ENCODE results near the gene ASB18. TPM values are rescaled to one million over a fixed set of nuclear protein-coding genes. Genes with fewer than 3 reads are reported as not detected.
A peak's percentile ranks its signal among the peaks of the same experiment; 100 is the strongest.

The ASB18 gene
- total RNA-seq, 1 experiment from 2014 or later = not detected

- ATAC-seq = peak; percentile 56
- H3K27me3 ChIP-seq (ENCODE audit: control insufficient read depth, insufficient read depth, low read length) = no peaks in the 10 kb centered on the region
- CTCF ChIA-PET = interaction anchor here (0.6 to 2.7 kb wide), 2 partner anchors 10 to 13 kb away, joined by 3 to 10 read pairs; no protein-coding TSS in a partner anchor
Measured at GRCh38 chr2:236167297-236168109, 96.7 kb downstream of the ASB18 start.

More at GRCh38 chr2:236167297-236168109, 96.7 kb downstream of the ASB18 start:
- in situ Hi-C loops (cut with HindIII; ENCODE audit: low pct_unique_long_range_greater_than_20kb, low sequenced_read_pairs) = no loop called here
- TF ChIP-seq SIN3A (IDR thresholded peaks at IDR 0.05; ENCODE audit: borderline replicate concordance, insufficient read depth, low read depth, low read length) (peak; percentile 32), TCF7L2 (IDR thresholded peaks at IDR 0.05; ENCODE audit: low read depth, low read length) (no peak), REST (IDR thresholded peaks at IDR 0.05; ENCODE audit: insufficient read depth in 1 of 2, low read depth in 2 of 2, low read length in 1 of 2) (no peak), POLR2AphosphoS5 (IDR thresholded peaks at IDR 0.05; ENCODE audit: low read depth, low read length) (0 out of 2 replicates have a peak, but pooled peaks have one; percentile 7), CTCF (IDR thresholded peaks at IDR 0.05) (no peak)
- intact Hi-C loops (cut with micrococcal nuclease; ENCODE audit: unreplicated experiment) = no loop called here
- H3K4me1 ChIP-seq (ENCODE audit: control insufficient read depth, insufficient read depth, low read length) = peaks cover 9% of the 10 kb centered on the region
- peak overlapping the region; percentile 67 to 76 for H3K4me3 ChIP-seq (ENCODE audit: low read depth in 2 of 2, low read length in 2 of 2)
- DNase-seq (ENCODE audit: low read depth, low spot score) = no peak
- H3K36me3 ChIP-seq (ENCODE audit: control insufficient read depth, insufficient read depth, low read length) = no peaks in the 10 kb centered on the region
- POLR2A ChIA-PET = no interaction called here
- no TSS peak for BruUV-seq (replicated peaks)
- no peaks in the 10 kb centered on the region for H3K9me3 ChIP-seq (ENCODE audit: control insufficient read depth, insufficient read depth, low read depth, low read length)
- H3K27ac ChIP-seq (ENCODE audit: low read length) = peak overlapping the region; percentile 83

Data from Panc1 (cell line).